GM18498 (cell line): ENCODE results near the gene MAPK11.
"Not testable (repeated sequence)": the region's sequence is repeated elsewhere in the genome, so short reads cannot be mapped to it uniquely, and the experiment has no call there.

Experiments used
- ATAC-seq: cut with Tn5 transposase; IDR thresholded peaks from one replicate; pipeline ENCODE4 v1.9.1; 2021; ENCODE audit warnings: mild to moderate bottlenecking, moderate library complexity; ENCODE audit not compliant: unreplicated experiment

The MAPK11 gene

DNA sequence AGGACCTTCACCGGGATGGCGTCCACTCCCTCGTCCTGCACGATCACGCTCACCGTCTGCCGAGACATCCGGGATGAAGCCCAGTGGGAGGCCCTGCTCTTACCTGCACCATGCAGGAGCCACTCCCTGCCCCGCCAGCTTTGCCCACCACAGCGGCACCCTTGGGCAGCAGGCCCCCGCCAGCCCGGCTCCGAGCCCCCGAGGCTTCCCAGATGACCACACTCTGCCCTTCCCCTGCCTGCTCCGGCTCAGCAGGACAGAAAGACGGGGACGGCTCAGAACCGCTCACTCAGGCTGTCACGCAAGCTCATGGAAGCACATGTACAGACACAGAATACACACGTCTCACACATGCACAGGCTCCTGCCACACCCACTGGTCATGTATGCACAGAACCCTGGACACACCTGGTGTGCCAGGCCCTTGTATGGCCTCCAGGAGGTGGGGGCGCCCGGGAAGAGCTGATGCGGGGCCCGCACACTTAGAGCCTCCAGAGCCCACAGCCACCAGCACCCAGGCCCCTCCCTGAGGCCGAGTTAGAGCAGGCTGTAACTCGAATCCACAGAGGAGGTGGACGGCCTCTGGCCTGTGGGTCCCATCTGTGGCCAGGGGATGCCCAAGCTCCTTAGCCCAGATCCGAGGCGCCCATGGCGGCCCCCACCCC lies 8.9 kb upstream of the MAPK11 start:
- no peak for ATAC-seq

DNA sequence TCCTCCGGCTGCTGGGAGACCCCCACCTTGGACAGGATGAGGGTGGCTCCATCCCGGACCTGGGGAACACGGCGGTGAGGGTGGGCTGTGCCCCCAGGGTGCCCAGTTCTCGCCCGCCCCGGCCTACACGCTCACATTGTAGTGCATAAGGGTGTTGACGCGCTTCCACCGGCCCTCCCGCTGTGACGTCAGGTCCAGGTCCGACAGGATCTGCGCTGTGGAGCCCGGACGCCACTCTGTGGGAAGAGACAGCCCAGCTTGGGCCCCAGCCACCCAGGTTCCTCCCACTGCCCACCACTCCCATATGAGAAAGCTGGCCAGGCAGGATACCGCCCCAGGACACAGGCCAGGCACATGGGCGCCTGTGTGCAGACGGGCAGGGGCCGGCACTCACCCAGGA lies 8.3 kb upstream of the MAPK11 start:
- ATAC-seq: no peak

DNA sequence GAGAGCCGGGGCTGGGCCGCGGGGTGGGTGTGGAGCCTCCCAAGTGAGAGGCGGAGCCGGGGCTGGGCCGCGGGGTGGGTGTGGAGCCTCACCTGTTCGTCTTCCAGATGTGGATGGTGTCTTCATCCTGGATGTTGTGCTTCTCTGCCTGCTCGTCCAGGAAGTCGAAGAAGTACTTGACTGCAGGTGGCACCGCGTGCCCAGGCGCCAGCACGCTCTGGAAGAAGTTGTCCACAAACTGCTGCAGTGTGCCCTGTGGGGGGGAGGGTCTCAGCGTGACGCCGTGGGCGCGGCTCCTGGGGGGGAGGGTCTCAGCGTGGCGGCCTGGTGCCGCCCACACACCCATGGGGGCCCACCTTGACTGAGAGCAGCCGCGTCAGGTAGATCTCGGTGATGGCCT lies 7.6 kb upstream of the MAPK11 start:
- no peak for ATAC-seq

DNA sequence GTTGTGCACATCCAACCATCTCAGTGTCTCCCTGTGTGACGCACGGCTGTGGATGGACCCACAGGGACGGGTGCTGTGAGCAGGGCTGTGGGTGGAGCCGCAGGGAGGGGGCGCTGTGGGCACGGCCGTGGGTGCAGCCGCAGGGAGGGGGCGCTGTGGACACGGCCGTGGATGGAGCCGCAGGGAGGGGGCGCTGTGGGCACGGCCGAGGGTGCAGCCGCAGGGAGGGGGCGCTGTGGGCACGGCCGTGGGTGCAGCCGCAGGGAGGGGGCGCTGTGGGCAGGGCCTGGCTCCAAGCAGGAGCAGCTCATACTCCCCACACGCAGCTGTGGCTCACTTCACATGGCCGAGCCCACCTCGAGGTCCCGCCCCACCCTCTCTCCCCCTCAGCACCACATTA lies 6.0 kb upstream of the MAPK11 start:
- ATAC-seq: peak; percentile 53

DNA sequence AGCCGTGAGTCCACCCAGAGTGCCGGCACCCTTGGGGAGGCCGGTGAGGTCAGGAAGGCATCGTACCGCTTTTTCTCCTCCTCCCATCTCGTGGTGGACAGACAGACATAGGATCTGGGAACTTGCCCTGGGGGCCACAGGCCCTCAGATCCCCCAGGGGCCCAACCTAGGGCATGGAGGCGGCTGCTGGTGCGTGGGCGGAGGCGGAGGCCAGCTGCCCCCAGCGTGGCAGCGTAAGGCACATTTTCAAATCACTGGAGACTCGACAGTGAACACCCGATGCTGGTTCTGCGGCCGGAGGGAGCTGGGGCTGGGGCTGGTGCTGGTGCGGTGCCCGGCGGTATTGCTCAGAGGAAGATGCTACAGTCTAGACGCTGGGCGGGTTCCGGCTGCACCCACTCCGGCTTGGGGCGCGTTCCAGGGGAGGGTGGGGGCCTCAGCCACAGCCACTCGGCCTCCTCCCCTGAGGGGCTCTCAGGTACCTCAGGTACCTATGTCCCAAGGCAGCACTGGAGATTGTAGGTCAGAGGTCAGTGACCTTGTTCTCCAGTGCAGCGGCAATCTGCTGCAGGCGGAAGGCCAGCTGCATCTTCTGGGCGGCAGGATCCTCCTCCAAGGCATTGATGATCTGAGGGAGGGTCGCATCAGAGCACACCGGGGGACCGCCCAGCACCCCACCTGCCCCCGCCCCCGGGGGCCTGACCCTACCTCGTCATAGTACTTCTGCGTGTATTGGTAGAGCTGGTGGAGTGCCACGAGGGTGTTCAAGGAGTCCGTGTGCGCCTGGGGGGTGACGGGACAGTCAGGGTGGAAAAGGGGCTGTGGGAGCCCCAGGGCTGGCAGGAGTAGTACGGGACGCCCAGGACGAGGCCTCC lies 5.2 kb upstream of the MAPK11 start:
- ATAC-seq: no peak

DNA sequence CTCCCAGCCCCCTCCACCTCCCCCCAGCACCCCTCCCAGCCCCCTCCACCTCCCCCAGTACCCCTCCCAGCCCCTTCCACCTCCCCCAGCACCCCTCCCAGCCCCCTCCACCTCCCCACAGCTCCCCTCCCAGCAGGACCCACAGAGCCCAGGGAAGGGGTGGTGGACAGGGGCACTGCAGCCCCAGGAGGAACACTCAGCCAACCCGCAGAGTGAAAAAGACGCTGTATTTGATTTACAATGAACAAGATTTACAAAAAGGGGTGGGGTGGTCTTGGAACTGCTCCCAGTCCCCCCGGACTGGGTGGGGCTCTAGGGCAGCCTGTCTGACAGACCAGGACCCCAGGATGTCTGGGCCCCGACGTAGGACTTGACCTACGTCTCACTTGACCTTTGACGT lies 4.6 kb upstream of the MAPK11 start:
- ATAC-seq: no peak

DNA sequence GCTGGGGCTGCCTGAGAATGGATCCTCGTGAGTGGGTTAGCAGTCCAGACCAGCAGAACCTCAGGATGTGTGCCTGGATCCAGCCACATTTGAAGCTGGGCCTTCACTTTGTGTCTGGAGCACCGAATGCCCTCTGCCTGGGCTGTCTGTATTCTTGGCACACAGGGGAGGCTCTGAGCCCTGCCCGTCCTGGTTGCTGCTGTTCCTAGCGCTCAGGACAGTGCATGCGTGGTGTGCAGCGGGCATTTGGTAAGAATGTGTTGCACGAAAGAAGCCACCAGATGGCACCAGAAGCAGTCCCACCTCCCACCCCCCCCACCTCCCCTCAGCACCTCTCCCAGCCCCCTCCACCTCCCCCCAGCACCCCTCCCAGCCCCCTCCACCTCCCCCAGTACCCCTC lies 4.1 kb upstream of the MAPK11 start:
- ATAC-seq: no peak

DNA sequence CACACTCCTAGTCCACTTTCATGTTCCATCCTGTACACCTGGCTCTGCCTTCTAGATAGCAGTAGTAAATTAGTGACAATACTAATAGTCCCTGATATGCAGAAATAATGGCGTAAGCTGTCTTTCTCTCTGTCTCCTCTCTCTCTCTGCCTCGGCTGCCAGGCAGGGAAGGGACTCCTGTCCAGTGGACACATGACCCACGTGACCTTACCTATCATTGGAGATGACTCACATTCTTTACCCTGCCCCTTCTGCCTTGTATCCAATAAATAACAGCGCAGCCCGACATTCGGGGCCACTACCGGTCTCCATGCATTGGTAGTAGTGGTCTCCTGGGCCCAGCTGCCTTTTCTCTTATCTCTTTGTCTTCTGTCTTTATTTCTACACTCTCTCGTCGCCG lies 3.6 kb upstream of the MAPK11 start:
- ATAC-seq: not testable (repeated sequence)

DNA sequence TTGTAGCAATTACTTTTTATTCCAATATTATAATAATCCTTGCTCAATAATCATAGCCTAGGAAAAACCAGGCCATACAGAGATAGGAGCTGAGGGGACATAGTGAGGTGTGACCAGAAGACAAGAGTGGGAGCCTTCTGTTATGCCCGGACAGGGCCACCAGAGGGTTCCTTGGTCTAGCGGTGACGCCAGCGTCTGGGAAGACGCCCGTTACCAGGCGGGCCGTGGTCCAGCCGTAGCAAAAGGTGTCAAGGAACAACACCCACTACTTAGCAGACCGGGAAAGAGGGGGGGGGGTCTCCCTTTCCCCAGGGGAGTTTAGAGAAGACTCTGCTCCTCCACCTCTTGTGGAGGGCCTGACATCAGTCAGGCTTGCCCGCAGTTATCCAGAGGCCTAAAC lies 3.2 kb upstream of the MAPK11 start:
- ATAC-seq: not testable (repeated sequence)

DNA sequence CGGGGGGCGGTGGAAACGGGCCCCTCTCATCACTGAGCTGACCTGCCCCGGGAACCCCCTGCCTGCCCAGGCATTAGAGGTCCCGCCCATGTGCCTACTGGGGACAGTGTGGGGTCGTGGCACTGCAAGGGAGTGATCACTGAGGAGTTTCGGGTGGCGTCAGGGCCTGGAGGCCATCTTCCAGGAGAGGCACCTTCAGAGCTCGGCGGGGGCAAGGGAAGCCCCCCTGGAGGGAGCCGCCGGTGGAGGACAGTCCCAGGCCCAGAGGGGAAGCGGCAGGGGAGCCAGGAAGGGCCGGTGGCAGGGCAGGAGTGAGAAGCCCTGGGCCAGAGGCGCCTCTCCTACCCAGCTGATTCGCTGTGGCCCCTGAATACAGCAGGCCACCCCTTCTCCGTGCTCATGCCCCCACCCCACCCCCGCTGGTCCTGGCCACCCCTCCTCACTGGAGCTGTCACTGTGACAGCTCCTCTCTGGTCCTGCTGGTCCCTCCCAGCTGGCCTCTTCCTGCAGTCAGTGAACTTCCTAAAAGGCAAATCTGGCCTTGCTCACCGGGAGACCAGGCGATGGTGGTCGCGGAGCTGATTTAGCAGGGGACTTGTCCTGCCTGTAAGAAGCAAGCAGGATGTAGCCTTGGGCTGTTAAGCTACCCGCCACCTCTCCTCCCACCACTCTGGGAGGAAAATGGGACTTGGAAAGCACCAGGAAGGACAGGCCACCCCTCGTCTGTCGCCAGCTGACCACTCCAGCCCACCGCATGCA lies 2.0 kb upstream of the MAPK11 start:
- ATAC-seq: no peak

DNA sequence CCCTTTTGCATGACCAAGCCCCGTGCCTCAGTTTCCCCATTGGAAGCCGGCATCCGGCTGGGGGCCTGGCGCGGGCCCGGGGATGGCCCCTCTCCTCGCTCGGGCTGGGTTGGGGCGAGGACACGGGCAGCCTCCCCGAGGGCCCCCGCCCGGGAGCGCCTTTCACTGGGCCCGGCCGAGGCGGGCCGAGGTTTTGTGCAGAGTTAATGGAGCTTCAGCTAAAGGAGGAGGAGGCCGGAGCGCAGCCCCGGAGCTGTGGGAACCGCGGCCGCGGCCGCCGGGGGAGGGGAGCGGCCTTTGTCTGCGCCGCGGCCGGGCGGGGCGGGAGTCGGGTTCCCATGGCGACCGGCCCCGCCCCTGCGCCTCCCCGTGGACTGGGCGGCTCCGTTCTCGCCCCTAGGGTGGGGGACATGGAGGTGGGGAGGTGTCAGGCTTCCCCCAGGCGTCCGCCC lies 1.4 kb upstream of the MAPK11 start:
- ATAC-seq: no peak

DNA sequence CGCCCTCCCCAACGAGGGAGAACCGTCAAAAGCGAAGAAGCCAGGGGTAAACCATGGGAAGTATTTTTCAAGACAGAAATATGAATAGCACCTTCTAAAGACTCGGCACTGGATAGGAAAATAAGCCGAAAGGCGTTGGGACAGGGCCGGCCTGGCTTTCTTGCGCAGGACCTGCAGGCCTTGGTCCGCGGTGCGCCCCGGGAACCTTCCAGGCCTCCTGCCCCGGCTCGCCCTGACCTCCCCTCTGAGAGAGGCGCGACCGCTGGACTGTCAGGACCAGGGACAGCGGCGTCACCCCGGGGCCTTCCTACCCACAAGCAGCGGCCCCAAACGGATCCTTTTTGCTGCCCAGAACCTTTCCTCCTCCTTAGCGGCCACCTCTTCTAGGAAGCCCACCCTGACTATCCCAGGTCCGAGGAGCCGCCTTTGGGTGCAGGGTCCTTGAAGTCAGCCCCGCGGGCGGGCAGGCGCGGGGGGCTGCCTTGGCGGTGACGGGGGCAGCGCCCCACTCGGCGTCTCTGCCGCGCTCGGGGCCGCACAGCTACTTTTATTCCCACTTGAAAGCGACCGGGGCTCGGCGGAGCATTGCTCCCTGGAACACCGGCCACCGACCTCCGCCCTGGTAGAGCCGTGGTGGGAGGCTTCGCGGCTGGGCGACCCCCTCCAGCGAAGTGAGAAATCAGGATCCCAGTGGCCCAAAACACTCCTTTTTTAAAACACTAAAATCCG lies 650 bp upstream of the MAPK11 start:
- ATAC-seq: no peak

DNA sequence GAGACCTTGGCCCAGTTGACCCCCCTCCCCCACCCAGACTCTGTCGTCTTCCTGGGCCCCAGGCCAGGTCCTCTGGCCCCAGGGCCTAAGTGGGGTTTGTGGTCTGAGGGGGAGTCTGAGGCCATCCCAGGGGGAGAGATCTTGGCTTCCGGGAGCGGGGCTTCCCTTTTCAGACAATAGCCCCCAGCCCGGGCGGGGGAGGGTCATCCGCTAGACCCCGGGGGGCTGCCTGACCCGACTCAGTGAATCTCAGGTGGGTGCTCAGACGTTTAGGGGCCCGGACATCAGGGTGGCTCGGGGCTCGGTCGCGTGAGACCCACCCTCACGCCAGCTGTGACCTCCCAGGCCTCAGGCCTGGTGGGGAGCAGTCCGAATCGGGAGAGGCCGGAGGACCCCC lies 609 bp downstream of the MAPK11 start:
- peak; percentile 5 for ATAC-seq

DNA sequence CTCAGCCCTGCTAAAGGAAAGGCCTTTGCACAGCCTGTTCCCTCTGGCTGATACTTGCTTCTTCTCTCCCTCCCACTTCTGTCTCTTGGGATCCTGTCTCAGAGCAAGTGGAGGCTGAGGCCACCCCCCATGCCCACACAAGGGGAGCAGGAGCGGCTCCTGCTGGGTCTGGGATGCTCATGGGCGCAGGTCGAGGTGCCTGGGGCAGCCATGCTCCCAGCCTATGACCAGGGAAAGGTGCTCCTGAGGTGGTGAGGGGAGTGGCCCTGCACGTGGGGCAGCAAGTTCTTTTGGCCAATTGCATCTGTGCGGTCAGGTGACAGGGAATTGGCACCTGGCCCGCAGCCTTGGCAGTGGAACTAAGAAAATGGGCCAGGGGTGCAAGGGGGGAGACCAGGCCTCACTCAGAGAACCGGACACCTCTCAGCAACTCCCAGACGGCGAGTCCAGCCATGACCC lies 1.5 kb downstream of the MAPK11 start:
- ATAC-seq: no peak

DNA sequence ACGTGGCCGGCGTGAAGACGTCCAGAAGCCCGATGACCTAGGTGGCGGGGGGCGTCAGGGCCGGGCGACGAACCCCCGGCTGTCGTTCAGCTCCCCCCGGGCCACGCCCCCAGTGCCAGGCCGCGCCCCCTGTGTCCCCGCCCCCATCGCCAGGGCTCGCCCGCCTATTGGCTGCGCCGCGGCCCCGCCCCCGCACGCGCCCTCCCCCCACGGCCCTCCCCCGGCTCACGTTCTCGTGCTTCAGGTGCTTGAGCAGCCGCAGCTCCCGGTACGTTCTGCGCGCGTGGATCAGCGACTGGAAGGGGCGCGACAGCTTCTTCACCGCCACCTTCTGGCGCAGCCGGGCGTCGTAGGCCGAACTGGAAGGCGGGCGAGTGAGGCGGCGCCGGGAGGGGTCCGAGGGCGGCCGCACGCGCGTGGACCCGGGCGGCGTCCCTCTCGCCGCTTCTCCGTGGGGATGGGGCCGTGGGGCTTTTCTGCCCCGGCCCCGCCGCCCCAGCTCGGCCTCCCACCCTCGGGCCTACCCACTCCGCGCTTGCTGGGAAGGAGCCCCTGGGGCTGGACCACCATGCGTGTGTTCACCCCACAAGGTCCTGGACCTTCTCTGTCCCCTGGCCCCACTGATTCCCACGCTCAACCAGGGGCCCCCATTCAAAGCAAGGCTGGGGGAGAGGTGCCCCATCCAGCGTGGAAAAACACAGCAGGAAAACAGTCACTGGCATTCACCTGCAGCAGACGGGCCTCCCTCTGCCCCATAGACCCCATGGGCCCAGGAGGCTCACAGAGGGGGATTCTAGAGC lies 2.4 kb downstream of the MAPK11 start:
- ATAC-seq: no peak

DNA sequence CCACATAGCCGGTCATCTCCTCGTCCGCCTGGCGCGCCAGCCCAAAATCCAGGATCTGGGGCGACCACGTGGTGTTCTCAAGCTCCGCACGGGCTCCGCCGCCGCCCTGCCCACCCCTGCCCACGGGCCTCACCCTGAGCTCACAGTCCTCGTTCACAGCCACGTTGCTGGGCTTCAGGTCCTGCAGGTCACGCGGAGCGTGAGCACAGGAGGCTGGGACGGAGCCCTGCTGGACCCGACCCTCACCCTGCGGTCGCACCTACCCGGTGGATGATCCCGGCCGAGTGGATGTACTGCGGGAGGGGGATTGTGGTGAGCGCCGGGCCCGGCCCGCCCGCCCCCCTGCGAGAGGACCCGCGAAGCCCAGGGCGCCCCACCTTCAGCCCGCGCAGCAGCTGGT lies 3.2 kb downstream of the MAPK11 start:
- no peak for ATAC-seq

DNA sequence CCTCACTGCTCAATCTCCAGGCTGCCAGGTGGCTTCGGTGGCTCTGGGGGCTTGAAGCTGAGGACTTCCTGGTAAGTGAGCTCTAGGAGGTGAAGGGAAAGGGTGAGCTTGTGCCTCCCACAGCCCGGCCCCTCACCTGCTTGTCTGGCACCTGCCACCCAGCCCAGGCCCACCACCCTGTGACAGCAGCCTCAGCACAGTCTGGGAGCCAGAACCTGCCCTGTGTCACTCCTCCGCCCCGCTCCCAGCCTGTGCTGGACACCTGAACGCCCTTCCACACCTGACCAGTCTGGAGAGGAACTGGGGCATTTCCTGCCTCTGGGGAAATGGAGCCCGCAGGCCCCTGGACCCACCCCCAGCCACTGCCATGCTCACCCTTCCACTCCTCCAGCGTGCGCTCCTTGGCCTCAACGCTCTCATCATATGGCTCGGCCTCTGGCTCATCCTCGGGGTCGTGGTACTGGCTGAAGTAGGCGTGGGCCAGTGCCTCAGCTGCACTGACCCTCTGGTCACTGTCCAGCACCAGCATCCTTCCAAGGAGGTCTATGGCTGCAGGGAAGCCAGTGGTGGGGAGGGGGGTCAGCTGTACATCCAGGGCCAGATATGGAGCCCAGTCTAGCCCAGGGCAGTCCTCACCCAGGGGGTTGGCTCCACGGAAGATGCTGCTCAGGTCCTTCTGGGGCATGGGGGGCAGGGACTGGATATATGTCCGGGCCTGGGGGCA lies 5.1 kb downstream of the MAPK11 start:
- ATAC-seq: no peak

DNA sequence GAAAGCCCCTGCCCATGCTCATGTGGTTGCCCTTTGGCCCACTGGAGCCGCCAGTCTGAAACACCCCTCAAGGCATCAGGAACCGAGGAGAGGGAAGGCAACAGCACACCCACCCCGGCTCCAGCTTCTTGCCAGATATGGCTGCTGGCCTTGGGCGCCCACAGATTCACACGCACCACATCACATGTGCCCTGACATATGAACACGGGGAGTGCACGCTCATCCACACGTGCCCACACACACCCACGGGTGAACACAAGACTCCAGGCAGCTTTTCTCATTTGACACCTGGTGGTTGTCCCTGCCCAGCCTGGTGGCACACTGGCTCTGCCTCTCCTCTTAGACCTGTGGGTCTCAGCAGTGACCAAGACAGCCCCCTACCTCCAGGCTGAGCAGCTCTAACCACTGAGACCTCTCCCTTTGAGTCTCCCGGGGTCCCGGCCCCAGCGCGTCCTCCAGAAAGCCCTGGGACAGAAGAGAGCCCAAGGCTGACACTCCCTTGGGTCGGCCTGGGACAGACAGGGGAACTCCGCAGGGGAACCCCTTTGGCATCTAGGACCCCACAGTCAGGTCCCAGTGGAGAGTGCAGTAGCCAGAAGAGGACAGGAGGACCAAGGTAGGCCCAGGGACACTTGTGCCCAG lies 6.0 kb downstream of the MAPK11 start:
- ATAC-seq: no peak
